GM23338 (cell line): ENCODE measurements around the gene CD40. TPM values are rescaled to one million over a fixed set of nuclear protein-coding genes. Genes with fewer than 3 reads are reported as not detected.

Experiments used
- ATAC-seq: fragments of 200-7000 bp; cut with Tn5 transposase; 3 replicates; pipeline ENCODE4 v1.9.1; 2020
- DNase-seq: peaks from one replicate; pipeline ENCODE4 v3.0.0-alpha.2; 2015; ENCODE audit warnings: low spot score
- H2AFZ ChIP-seq: fragments of 200-600 bp; sonication (generic); 2 replicates; pipeline ENCODE4 v1.8.0; 2016; ENCODE audit warnings: antibody characterized with exemption, mild to moderate bottlenecking, moderate library complexity
- H3F3A ChIP-seq: fragments of 200-600 bp; sonication (generic); replicated peaks from 2 replicates; pipeline ENCODE4 v1.8.0; 2017; ENCODE audit warnings: antibody characterized with exemption, mixed run types, low read depth
- H3K27ac ChIP-seq: fragments of 200-600 bp; sonication (generic); 2 replicates; pipeline ENCODE4 v1.6.1; 2016; ENCODE audit warnings: low read depth
- H3K27me3 ChIP-seq: fragments of 200-600 bp; sonication (generic); 2 replicates; pipeline ENCODE4 v1.8.0; 2016; ENCODE audit warnings: mild to moderate bottlenecking, mixed run types, moderate library complexity; ENCODE audit not compliant: insufficient read depth
- H3K36me3 ChIP-seq: fragments of 200-600 bp; sonication (generic); 2 replicates; pipeline ENCODE4 v1.8.0; 2016; ENCODE audit warnings: mild to moderate bottlenecking; ENCODE audit not compliant: insufficient read depth
- H3K4me1 ChIP-seq: fragments of 200-600 bp; sonication (generic); 2 replicates; pipeline ENCODE4 v1.8.0; 2016; ENCODE audit warnings: mild to moderate bottlenecking, moderate library complexity; ENCODE audit not compliant: insufficient read depth
- H3K4me2 ChIP-seq: fragments of 200-600 bp; sonication (generic); 2 replicates; pipeline ENCODE4 v1.7.1; 2017; ENCODE audit warnings: mixed run types
- H3K4me3 ChIP-seq: fragments of 200-600 bp; sonication (generic); 2 replicates; pipeline ENCODE4 v1.6.1; 2016; ENCODE audit warnings: mixed run types
- H3K79me2 ChIP-seq: fragments of 200-600 bp; sonication (generic); replicated peaks from 2 replicates; pipeline ENCODE4 v1.8.0; 2017; ENCODE audit warnings: mild to moderate bottlenecking; ENCODE audit not compliant: insufficient read depth
- H3K9me2 ChIP-seq: fragments of 200-600 bp; sonication (generic); 2 replicates; pipeline ENCODE4 v1.8.0; 2017; ENCODE audit not compliant: insufficient read depth
- H4K20me1 ChIP-seq: fragments of 200-600 bp; sonication (generic); replicated peaks from 2 replicates; pipeline ENCODE4 v1.8.0; 2017; ENCODE audit warnings: mild to moderate bottlenecking; ENCODE audit not compliant: insufficient read depth
- H3K27ac Mint-ChIP-seq: 2 replicates; pipeline ENCODE4 v1.8.0; 2020; ENCODE audit warnings: inconsistent platforms, mild to moderate bottlenecking, moderate library complexity, mixed read lengths
- H3K27me3 Mint-ChIP-seq: 3 replicates; pipeline ENCODE4 v1.8.0; 2022; ENCODE audit warnings: low read depth, mild to moderate bottlenecking, moderate library complexity, mixed read lengths, inconsistent platforms; ENCODE audit not compliant: insufficient read depth, poor library complexity
- H3K36me3 Mint-ChIP-seq: 3 replicates; pipeline ENCODE4 v1.8.0; 2021; ENCODE audit warnings: low read depth, mild to moderate bottlenecking, inconsistent platforms, moderate library complexity, mixed read lengths
- H3K4me1 Mint-ChIP-seq: 3 replicates; pipeline ENCODE4 v1.8.0; 2020; ENCODE audit warnings: mild to moderate bottlenecking, inconsistent platforms, mixed read lengths
- H3K4me3 Mint-ChIP-seq: 3 replicates; pipeline ENCODE4 v1.8.0; 2021; ENCODE audit warnings: moderate library complexity, mild to moderate bottlenecking, inconsistent platforms, mixed read lengths
- H3K9me3 Mint-ChIP-seq: 3 replicates; pipeline ENCODE4 v1.8.0; 2020; ENCODE audit warnings: moderate library complexity, mild to moderate bottlenecking, inconsistent platforms, mixed read lengths
- CREB1 ChIP-seq: fragments of 250-450 bp; sonication (Bioruptor Pico); IDR thresholded peaks from 2 replicates; pipeline ENCODE4 v1.5.0; 2020; ENCODE audit warnings: low read depth, mild to moderate bottlenecking, moderate library complexity
- EZH2phosphoT487 ChIP-seq: fragments of 200-600 bp; sonication (generic); IDR thresholded peaks from one replicate; pipeline ENCODE4 v1.8.1; 2018; ENCODE audit warnings: antibody characterized with exemption; ENCODE audit not compliant: unreplicated experiment
- NANOG ChIP-seq: IDR thresholded peaks from 2 replicates; pipeline ENCODE4 v1.6.1; 2016; ENCODE audit warnings: antibody characterized with exemption, borderline replicate concordance
- STAT1 ChIP-seq: IDR thresholded peaks from one replicate; pipeline ENCODE4 v1.6.1; 2016; ENCODE audit warnings: antibody characterized with exemption; ENCODE audit not compliant: unreplicated experiment
- ZNF331 ChIP-seq: fragments of 250-450 bp; sonication (Bioruptor Pico); IDR thresholded peaks from 2 replicates; pipeline ENCODE4 v1.5.0; 2020; ENCODE audit warnings: low read depth, mild to moderate bottlenecking, moderate library complexity
- polyA plus RNA-seq: library from polyadenylated mRNA; unstranded; fragments of >200 nt; fragmentation: Nextera tagmentation; extraction: Ambion mirVana; gene quantifications from 2 replicates; pipeline ENCODE4 v1.2.1, GENCODE V29; 2016
- total RNA-seq: library from RNA; depleted of rRNA; stranded (reverse); fragments of >200 nt; shearing (Covaris generic); gene quantifications from 2 replicates; pipeline ENCODE4 v1.2.3, GENCODE V29; 2014
- TF ChIP-seq, protein P1 (sequence below): IDR thresholded peaks from one replicate; pipeline ENCODE4 v1.6.1; 2018; ENCODE audit warnings: antibody characterized with exemption; ENCODE audit not compliant: unreplicated experiment
- TF ChIP-seq, protein P2 (sequence below): fragments of 250-450 bp; sonication (Bioruptor Pico); IDR thresholded peaks from 2 replicates; pipeline ENCODE4 v1.5.0; 2020; ENCODE audit warnings: mild to moderate bottlenecking, moderate library complexity
- TF ChIP-seq, protein P3 (sequence below): IDR thresholded peaks from 2 replicates; pipeline ENCODE4 v1.6.1; 2016; ENCODE audit warnings: antibody characterized with exemption
- TF ChIP-seq, protein P4 (sequence below), 2 experiments: fragments of 200-600 bp in 1 of 2; sonication (generic) in 1 of 2; conservative IDR thresholded peaks; 2 replicates each; pipeline versions ENCODE4 v1.5.1 to v1.6.1; 2016 to 2017; ENCODE audit warnings: antibody characterized with exemption in 2 of 2, low read depth in 2 of 2, mild to moderate bottlenecking in 2 of 2, moderate library complexity in 1 of 2

CD40 gene
- total and polyA plus RNA-seq, 2 experiments from 2014 or later: 15.4 to 18.9 TPM

DNA sequence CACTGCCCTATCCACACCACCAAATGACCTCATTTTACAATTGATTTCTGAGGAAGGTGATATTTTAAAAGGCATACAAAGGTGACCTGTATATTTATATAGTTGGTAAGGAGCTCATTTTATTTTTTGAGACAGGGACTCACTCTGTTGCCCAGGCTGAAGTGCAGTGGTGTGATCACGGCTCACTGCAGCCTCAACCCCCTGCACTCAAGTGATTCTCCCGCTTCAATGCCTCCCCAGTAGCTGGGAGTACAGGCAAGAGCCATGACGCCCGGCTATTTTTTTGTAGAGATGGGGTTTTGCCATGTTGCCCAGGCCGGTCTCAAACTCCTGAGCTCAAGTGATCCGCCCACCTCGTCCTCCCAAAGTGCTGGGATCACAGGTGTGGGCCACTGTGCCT is 41.3 kb upstream of the CD40 start:
- Histone ChIP-seq H3K4me3 (no peak overlapping the region), H3K9me2 (no peaks in the 10 kb centered on the region), H4K20me1 (peaks cover 25% of the 10 kb centered on the region), H3K4me2 (no peak overlapping the region; the same call in 1 of the 2 replicates), H3K27me3 (no peaks in the 10 kb centered on the region), H3K79me2 (peaks cover 48% of the 10 kb centered on the region), H3K27ac (no peak overlapping the region), H3K4me1 (peaks cover 36% of the 10 kb centered on the region), H3K36me3 (no peaks in the 10 kb centered on the region), H3F3A (no peaks in the 10 kb centered on the region), H2AFZ (no peak overlapping the region)
- Mint-ChIP-seq H3K9me3 (no peaks in the 10 kb centered on the region), H3K27ac (peak overlapping the region; percentile 89), H3K4me3 (no peak overlapping the region), H3K4me1 (peaks cover 28% of the 10 kb centered on the region), H3K36me3 (peaks cover 18% of the 10 kb centered on the region; the same call in 2 of the 3 replicates), H3K27me3 (no peaks in the 10 kb centered on the region)
- DNase-seq (no peak), ATAC-seq (no peak; the same call in 2 of the 3 replicates)
- TF ChIP-seq, protein P1, sequence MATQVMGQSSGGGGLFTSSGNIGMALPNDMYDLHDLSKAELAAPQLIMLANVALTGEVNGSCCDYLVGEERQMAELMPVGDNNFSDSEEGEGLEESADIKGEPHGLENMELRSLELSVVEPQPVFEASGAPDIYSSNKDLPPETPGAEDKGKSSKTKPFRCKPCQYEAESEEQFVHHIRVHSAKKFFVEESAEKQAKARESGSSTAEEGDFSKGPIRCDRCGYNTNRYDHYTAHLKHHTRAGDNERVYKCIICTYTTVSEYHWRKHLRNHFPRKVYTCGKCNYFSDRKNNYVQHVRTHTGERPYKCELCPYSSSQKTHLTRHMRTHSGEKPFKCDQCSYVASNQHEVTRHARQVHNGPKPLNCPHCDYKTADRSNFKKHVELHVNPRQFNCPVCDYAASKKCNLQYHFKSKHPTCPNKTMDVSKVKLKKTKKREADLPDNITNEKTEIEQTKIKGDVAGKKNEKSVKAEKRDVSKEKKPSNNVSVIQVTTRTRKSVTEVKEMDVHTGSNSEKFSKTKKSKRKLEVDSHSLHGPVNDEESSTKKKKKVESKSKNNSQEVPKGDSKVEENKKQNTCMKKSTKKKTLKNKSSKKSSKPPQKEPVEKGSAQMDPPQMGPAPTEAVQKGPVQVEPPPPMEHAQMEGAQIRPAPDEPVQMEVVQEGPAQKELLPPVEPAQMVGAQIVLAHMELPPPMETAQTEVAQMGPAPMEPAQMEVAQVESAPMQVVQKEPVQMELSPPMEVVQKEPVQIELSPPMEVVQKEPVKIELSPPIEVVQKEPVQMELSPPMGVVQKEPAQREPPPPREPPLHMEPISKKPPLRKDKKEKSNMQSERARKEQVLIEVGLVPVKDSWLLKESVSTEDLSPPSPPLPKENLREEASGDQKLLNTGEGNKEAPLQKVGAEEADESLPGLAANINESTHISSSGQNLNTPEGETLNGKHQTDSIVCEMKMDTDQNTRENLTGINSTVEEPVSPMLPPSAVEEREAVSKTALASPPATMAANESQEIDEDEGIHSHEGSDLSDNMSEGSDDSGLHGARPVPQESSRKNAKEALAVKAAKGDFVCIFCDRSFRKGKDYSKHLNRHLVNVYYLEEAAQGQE: no peak
- TF ChIP-seq NANOG: no peak
- TF ChIP-seq, protein P2, sequence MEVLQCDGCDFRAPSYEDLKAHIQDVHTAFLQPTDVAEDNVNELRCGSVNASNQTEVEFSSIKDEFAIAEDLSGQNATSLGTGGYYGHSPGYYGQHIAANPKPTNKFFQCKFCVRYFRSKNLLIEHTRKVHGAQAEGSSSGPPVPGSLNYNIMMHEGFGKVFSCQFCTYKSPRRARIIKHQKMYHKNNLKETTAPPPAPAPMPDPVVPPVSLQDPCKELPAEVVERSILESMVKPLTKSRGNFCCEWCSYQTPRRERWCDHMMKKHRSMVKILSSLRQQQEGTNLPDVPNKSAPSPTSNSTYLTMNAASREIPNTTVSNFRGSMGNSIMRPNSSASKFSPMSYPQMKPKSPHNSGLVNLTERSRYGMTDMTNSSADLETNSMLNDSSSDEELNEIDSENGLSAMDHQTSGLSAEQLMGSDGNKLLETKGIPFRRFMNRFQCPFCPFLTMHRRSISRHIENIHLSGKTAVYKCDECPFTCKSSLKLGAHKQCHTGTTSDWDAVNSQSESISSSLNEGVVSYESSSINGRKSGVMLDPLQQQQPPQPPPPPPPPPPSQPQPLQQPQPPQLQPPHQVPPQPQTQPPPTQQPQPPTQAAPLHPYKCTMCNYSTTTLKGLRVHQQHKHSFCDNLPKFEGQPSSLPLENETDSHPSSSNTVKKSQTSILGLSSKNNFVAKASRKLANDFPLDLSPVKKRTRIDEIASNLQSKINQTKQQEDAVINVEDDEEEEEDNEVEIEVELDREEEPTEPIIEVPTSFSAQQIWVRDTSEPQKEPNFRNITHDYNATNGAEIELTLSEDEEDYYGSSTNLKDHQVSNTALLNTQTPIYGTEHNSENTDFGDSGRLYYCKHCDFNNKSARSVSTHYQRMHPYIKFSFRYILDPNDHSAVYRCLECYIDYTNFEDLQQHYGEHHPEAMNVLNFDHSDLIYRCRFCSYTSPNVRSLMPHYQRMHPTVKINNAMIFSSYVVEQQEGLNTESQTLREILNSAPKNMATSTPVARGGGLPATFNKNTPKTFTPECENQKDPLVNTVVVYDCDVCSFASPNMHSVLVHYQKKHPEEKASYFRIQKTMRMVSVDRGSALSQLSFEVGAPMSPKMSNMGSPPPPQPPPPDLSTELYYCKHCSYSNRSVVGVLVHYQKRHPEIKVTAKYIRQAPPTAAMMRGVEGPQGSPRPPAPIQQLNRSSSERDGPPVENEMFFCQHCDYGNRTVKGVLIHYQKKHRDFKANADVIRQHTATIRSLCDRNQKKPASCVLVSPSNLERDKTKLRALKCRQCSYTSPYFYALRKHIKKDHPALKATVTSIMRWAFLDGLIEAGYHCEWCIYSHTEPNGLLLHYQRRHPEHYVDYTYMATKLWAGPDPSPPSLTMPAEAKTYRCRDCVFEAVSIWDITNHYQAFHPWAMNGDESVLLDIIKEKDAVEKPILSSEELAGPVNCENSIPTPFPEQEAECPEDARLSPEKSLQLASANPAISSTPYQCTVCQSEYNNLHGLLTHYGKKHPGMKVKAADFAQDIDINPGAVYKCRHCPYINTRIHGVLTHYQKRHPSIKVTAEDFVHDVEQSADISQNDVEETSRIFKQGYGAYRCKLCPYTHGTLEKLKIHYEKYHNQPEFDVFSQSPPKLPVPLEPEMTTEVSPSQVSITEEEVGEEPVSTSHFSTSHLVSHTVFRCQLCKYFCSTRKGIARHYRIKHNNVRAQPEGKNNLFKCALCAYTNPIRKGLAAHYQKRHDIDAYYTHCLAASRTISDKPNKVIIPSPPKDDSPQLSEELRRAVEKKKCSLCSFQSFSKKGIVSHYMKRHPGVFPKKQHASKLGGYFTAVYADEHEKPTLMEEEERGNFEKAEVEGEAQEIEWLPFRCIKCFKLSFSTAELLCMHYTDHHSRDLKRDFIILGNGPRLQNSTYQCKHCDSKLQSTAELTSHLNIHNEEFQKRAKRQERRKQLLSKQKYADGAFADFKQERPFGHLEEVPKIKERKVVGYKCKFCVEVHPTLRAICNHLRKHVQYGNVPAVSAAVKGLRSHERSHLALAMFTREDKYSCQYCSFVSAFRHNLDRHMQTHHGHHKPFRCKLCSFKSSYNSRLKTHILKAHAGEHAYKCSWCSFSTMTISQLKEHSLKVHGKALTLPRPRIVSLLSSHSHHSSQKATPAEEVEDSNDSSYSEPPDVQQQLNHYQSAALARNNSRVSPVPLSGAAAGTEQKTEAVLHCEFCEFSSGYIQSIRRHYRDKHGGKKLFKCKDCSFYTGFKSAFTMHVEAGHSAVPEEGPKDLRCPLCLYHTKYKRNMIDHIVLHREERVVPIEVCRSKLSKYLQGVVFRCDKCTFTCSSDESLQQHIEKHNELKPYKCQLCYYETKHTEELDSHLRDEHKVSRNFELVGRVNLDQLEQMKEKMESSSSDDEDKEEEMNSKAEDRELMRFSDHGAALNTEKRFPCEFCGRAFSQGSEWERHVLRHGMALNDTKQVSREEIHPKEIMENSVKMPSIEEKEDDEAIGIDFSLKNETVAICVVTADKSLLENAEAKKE (CRISPR knock-in tag): no peak
- TF ChIP-seq EZH2phosphoT487: no peak
- TF ChIP-seq, protein P3, sequence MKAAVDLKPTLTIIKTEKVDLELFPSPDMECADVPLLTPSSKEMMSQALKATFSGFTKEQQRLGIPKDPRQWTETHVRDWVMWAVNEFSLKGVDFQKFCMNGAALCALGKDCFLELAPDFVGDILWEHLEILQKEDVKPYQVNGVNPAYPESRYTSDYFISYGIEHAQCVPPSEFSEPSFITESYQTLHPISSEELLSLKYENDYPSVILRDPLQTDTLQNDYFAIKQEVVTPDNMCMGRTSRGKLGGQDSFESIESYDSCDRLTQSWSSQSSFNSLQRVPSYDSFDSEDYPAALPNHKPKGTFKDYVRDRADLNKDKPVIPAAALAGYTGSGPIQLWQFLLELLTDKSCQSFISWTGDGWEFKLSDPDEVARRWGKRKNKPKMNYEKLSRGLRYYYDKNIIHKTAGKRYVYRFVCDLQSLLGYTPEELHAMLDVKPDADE: no peak
- no peak for TF ChIP-seq ZNF331 (CRISPR knock-in tag)
- TF ChIP-seq CREB1 (CRISPR knock-in tag): no peak
- TF ChIP-seq, protein P4, sequence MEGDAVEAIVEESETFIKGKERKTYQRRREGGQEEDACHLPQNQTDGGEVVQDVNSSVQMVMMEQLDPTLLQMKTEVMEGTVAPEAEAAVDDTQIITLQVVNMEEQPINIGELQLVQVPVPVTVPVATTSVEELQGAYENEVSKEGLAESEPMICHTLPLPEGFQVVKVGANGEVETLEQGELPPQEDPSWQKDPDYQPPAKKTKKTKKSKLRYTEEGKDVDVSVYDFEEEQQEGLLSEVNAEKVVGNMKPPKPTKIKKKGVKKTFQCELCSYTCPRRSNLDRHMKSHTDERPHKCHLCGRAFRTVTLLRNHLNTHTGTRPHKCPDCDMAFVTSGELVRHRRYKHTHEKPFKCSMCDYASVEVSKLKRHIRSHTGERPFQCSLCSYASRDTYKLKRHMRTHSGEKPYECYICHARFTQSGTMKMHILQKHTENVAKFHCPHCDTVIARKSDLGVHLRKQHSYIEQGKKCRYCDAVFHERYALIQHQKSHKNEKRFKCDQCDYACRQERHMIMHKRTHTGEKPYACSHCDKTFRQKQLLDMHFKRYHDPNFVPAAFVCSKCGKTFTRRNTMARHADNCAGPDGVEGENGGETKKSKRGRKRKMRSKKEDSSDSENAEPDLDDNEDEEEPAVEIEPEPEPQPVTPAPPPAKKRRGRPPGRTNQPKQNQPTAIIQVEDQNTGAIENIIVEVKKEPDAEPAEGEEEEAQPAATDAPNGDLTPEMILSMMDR (conservative IDR thresholded peaks at IDR 0.05; ENCODE audit: low read depth in 2 of 2): no peak
- TF ChIP-seq STAT1: no peak
